ENCODE measurements around the gene SERTAD2. TPM values are rescaled to one million over a fixed set of nuclear protein-coding genes. Genes with fewer than 3 reads are reported as not detected.

Gene SERTAD2
- total and polyA plus RNA-seq, 2 experiments from 2014 or later, result 6.2 to 6.4 TPM

- peaks cover 7% of the 10 kb centered on the region; the same call in 1 of the 2 replicates for H4K20me1 ChIP-seq (replicated peaks; ENCODE audit: insufficient read depth)
- H3K4me3 ChIP-seq, result no peak overlapping the region
- TF ChIP-seq ETS1 (IDR thresholded peaks at IDR 0.05), result no peak
- no peaks in the 10 kb centered on the region for H3K36me3 ChIP-seq (ENCODE audit: insufficient read depth)
- no peak overlapping the region for H2AFZ ChIP-seq
- H3K27ac Mint-ChIP-seq, result no peak overlapping the region
- peaks cover 6% of the 10 kb centered on the region for H3K27me3 Mint-ChIP-seq (ENCODE audit: insufficient read depth, low read depth, poor library complexity)
- H3K79me2 ChIP-seq (replicated peaks; ENCODE audit: insufficient read depth), result no peaks in the 10 kb centered on the region
- H3K4me1 ChIP-seq (ENCODE audit: insufficient read depth), result peaks cover 17% of the 10 kb centered on the region
- no peak for ATAC-seq
- H3K4me1 Mint-ChIP-seq, result peaks cover 21% of the 10 kb centered on the region
- peaks cover 6% of the 10 kb centered on the region for H3K36me3 Mint-ChIP-seq (ENCODE audit: low read depth)
- H3F3A ChIP-seq (replicated peaks; ENCODE audit: low read depth), result no peaks in the 10 kb centered on the region
- H3K27ac ChIP-seq (ENCODE audit: low read depth), result no peak overlapping the region
- H3K27me3 ChIP-seq (ENCODE audit: insufficient read depth), result no peaks in the 10 kb centered on the region
- no peaks in the 10 kb centered on the region for H3K9me3 Mint-ChIP-seq
- no peak for DNase-seq (ENCODE audit: low spot score)
- H3K4me3 Mint-ChIP-seq, result no peak overlapping the region
- H3K9me2 ChIP-seq (ENCODE audit: insufficient read depth), result no peaks in the 10 kb centered on the region
- H3K4me2 ChIP-seq, result no peak overlapping the region
Measured at GRCh38 chr2:64630752-64631151, 23.0 kb downstream of the SERTAD2 start.

GRCh38 chr2:64629875-64630274 lies 23.8 kb downstream of the SERTAD2 start:
- H3K9me2 ChIP-seq (ENCODE audit: insufficient read depth), result no peaks in the 10 kb centered on the region
- H3K36me3 ChIP-seq (ENCODE audit: insufficient read depth), result no peaks in the 10 kb centered on the region
- H4K20me1 ChIP-seq (replicated peaks; ENCODE audit: insufficient read depth), result no peaks in the 10 kb centered on the region; the same call in 1 of the 2 replicates
- Mint-ChIP-seq H3K36me3 (ENCODE audit: low read depth) (peaks cover 2% of the 10 kb centered on the region; the same call in 1 of the 3 replicates), H3K27ac (no peak overlapping the region), H3K4me3 (no peak overlapping the region), H3K27me3 (ENCODE audit: insufficient read depth, low read depth, poor library complexity) (peaks cover 6% of the 10 kb centered on the region), H3K4me1 (peaks cover 25% of the 10 kb centered on the region), H3K9me3 (no peaks in the 10 kb centered on the region)
- no peak for ATAC-seq
- no peaks in the 10 kb centered on the region for H3F3A ChIP-seq (replicated peaks; ENCODE audit: low read depth)
- no peaks in the 10 kb centered on the region for H3K27me3 ChIP-seq (ENCODE audit: insufficient read depth)
- H3K79me2 ChIP-seq (replicated peaks; ENCODE audit: insufficient read depth), result no peaks in the 10 kb centered on the region
- H2AFZ ChIP-seq, result no peak overlapping the region
- no peak overlapping the region for H3K4me2 ChIP-seq
- peaks cover 17% of the 10 kb centered on the region for H3K4me1 ChIP-seq (ENCODE audit: insufficient read depth)
- H3K27ac ChIP-seq (ENCODE audit: low read depth), result no peak overlapping the region
- no peak overlapping the region for H3K4me3 ChIP-seq
- DNase-seq (ENCODE audit: low spot score), result no peak
- TF ChIP-seq CREB1 (CRISPR knock-in tag; IDR thresholded peaks at IDR 0.05; ENCODE audit: low read depth) (no peak), POLR2AphosphoS5 (IDR thresholded peaks at IDR 0.05; ENCODE audit: low read depth) (no peak), NANOG (IDR thresholded peaks at IDR 0.05; ENCODE audit: borderline replicate concordance) (no peak), EZH2phosphoT487 (IDR thresholded peaks at IDR 0.05; ENCODE audit: unreplicated experiment) (no peak), REST (IDR thresholded peaks at IDR 0.05; ENCODE audit: unreplicated experiment) (no peak), ETS1 (IDR thresholded peaks at IDR 0.05) (no peak), ZNF331 (CRISPR knock-in tag; IDR thresholded peaks at IDR 0.05; ENCODE audit: low read depth) (no peak), ZNF114 (CRISPR knock-in tag; IDR thresholded peaks at IDR 0.05) (no peak), CTCF (conservative IDR thresholded peaks at IDR 0.05; ENCODE audit: low read depth in 2 of 2) (no peak), EZH2 (IDR thresholded peaks at IDR 0.05; ENCODE audit: low read depth, unreplicated experiment) (no peak), STAT1 (IDR thresholded peaks at IDR 0.05; ENCODE audit: unreplicated experiment) (no peak), JUNB (IDR thresholded peaks at IDR 0.05; ENCODE audit: unreplicated experiment) (no peak)

Measured in GM23338 (cell line).